Heart left ventricle (tissue), 13 donors: ENCODE results near the gene TPRX1.

Experiments
- CTCF ChIP-seq, 12 donors: fragments of 200-600 bp; sonication (generic) in 4 of 12; IDR thresholded peaks; one replicate each; pipeline versions ENCODE4 v1.5.0 to v1.8.0; 2018 to 2022; ENCODE audit warnings: antibody characterized with exemption in 12 of 12, mild to moderate bottlenecking in 5 of 12
- POLR2A ChIP-seq, 2 donors: fragments of 450-650 bp; IDR thresholded peaks; one replicate each; pipeline ENCODE4 v1.6.1; 2017; ENCODE audit warnings: antibody characterized with exemption in 2 of 2, mild to moderate bottlenecking in 2 of 2, moderate library complexity in 2 of 2
- donor health status: ischemic (EF 13 %, LVEDD 7.1; RV severe dilation, severe dysfunction).
- donor health status: DM: no; HTN: yes; CAD: no.
- donor health status: DM: no; HTN: no; CAD: no.
- donor health status: ischemic (EF 25% LVEDD 6.9; RV normal size, moderate dysfunction).
- donor health status: ischemic (EF 25% LVEDD 5.7; RV mildly dilated, moderate dysfunction).
- donor health status: ischemic (EF 35%, LVEDD 5.7; RV mildly dilated, moderate dysfunction).
- donor health status: nonischemic (EF 11% LVEDD 7.7; RV severe dilation, severe dysfunction).
- donor health status: DM: yes; HTN: yes; CAD: no.
- donor health status: PGD.
- donor health status: ischemic (EF 29% LVEDD 5.4; RV normal size, mild dysfunction).
- donor health status: nonischemic (EF 23%, LVEDD 6.1; RV moderate dilation, normal function).

GRCh38 chr19:47769534-47769933 lies 34.8 kb downstream of the TPRX1 start:
- TF ChIP-seq CTCF (IDR thresholded peaks at IDR 0.05) (no peak), POLR2A (IDR thresholded peaks at IDR 0.05) (no peak)
